Ishikawa (cell line): ENCODE measurements around the gene DDTL.
"Not testable (repeated sequence)": the region's sequence is repeated elsewhere in the genome, so short reads cannot be mapped to it uniquely, and the experiment has no call there.

ENCODE experiments used
- CREB1 ChIP-seq: IDR thresholded peaks from 2 replicates; pipeline ENCODE4 v1.6.1; 2012; ENCODE audit warnings: low read depth
- EGR1 ChIP-seq: IDR thresholded peaks from 2 replicates; pipeline ENCODE4 v1.6.1; 2012
- EP300 ChIP-seq: IDR thresholded peaks from 2 replicates; pipeline ENCODE4 v1.6.1; 2012; ENCODE audit warnings: borderline replicate concordance
- FOXM1 ChIP-seq: IDR thresholded peaks from 2 replicates; pipeline ENCODE4 v1.6.1; 2012; ENCODE audit warnings: low read depth, borderline replicate concordance
- MAX ChIP-seq: IDR thresholded peaks from 2 replicates; pipeline ENCODE4 v1.6.1; 2012
- RAD21 ChIP-seq: IDR thresholded peaks from 2 replicates; pipeline ENCODE4 v1.6.1; 2012; ENCODE audit warnings: low read depth
- REST ChIP-seq: IDR thresholded peaks from 2 replicates; pipeline ENCODE4 v1.6.1; 2012; ENCODE audit warnings: low read depth, mild to moderate bottlenecking
- TEAD4 ChIP-seq: IDR thresholded peaks from 2 replicates; pipeline ENCODE4 v1.6.1; 2012
- YY1 ChIP-seq: IDR thresholded peaks from 2 replicates; pipeline ENCODE4 v1.6.1; 2012; ENCODE audit warnings: low read depth

GRCh38 chr22:23921586-23922201 is 45.0 kb upstream of the DDTL start:
- not testable (repeated sequence) for TF ChIP-seq RAD21, EGR1, YY1, EP300, REST, MAX, CREB1, FOXM1
- TF ChIP-seq TEAD4: peak; percentile 50
